Adipose tissue (tissue), 3 donors: ENCODE measurements around the gene RAB33B. TPM values are rescaled to one million over a fixed set of nuclear protein-coding genes. Genes with fewer than 3 reads are reported as not detected.
"Not testable (repeated sequence)": the region's sequence is repeated elsewhere in the genome, so short reads cannot be mapped to it uniquely, and the experiment has no call there.

Source experiments
- H3K27ac ChIP-seq: one replicate; pipeline ENCODE4 v1.5.1; 2013; ENCODE audit warnings: low read depth, low read length
- WGBS, 3 donors: extraction: QIAGEN DNeasy Blood & Tissue Kit; methylation state at CpG; one replicate each; pipeline ENCODE4 v1.1.7; 2013; 5-methylcytosine and 5-hydroxymethylcytosine counted together
- polyA plus RNA-seq, 3 donors: library from polyadenylated mRNA; stranded (reverse); fragments of 200-250 nt; gene quantifications; one replicate each; pipeline ENCODE4 v1.2.3, GENCODE V29; 2013
- donor health status: healthy with polysubstance abuse.
- donor health status: Bipolar disorder and iron deficiency.
- donor health status: healthy.

Gene RAB33B
- 1 to 10 TPM; 3.8 to 4.7 (median 4.5) TPM for polyA plus RNA-seq

GRCh38 chr4:139454111-139455045, at the start of gene RAB33B:
Gene RAB33B, plus strand, starts transcription at chr4:139454121. Its CDS starts 75 bp downstream, at chr4:139454196.
- H3K27ac ChIP-seq, result peak within 1 kb of the TSS; percentile 86

GRCh38 chr4:139410312-139410711, 43.6 kb upstream of the RAB33B start:
- H3K27ac ChIP-seq, result no peak overlapping the region

More at GRCh38 chr4:139454111-139455045, at the start of gene RAB33B:
- 0 to 1% (median 1%) methylated on average over 45 to 46 of the region's 46 CpGs for WGBS, 3 donors

GRCh38 chr4:139414671-139415210, 39.2 kb upstream of the RAB33B start:
- WGBS, 3 donors, result 77 to 98% (median 78%) methylated on average over 8 of the region's 8 CpGs
- not testable (repeated sequence) for H3K27ac ChIP-seq

GRCh38 chr4:139416073-139416673, 37.7 kb upstream of the RAB33B start:
- WGBS, 3 donors, result 75 to 85% (median 78%) methylated on average over 2 of the region's 2 CpGs
- H3K27ac ChIP-seq, result no peak overlapping the region

GRCh38 chr4:139419388-139419914, 34.5 kb upstream of the RAB33B start:
- no peak overlapping the region for H3K27ac ChIP-seq
- 29 to 80% (median 31%) methylated on average over 2 of the region's 2 CpGs for WGBS, 3 donors

- 94 to 100% (median 97%) methylated on average over 1 of the region's 1 CpG for WGBS, 3 donors
- no peak overlapping the region for H3K27ac ChIP-seq
These were observed 33.3 kb upstream of the RAB33B start for GRCh38 chr4:139420652-139421051.

- no peak overlapping the region for H3K27ac ChIP-seq
- 95 to 98% (median 97%) methylated on average over 23 of the region's 23 CpGs for WGBS, 3 donors
These were observed 17.8 kb upstream of the RAB33B start for GRCh38 chr4:139436122-139436521.

GRCh38 chr4:139438141-139438540, 15.8 kb upstream of the RAB33B start:
- 90 to 96% (median 95%) methylated on average over 2 of the region's 2 CpGs for WGBS, 3 donors
- H3K27ac ChIP-seq, result no peak overlapping the region

- WGBS, 3 donors, result 96 to 100% (median 98%) methylated on average over 4 of the region's 4 CpGs
- H3K27ac ChIP-seq, result no peak overlapping the region
These were observed 12.9 kb upstream of the RAB33B start for GRCh38 chr4:139441029-139441428.

GRCh38 chr4:139443661-139444060, 10.3 kb upstream of the RAB33B start:
- 94 to 96% (median 95%) methylated on average over 7 of the region's 7 CpGs for WGBS, 3 donors
- no peak overlapping the region for H3K27ac ChIP-seq

- WGBS, 3 donors, result 62 to 66% (median 65%) methylated on average over 3 of the region's 3 CpGs
These were observed 9.0 kb upstream of the RAB33B start for GRCh38 chr4:139444881-139445280.

GRCh38 chr4:139447078-139447477, 6.8 kb upstream of the RAB33B start:
- H3K27ac ChIP-seq, result not testable (repeated sequence)
- 85 to 95% (median 87%) methylated on average over 4 of the region's 4 CpGs for WGBS, 3 donors

More at GRCh38 chr4:139444881-139445280, 9.0 kb upstream of the RAB33B start:
- not testable (repeated sequence) for H3K27ac ChIP-seq

GRCh38 chr4:139450586-139450985, 3.3 kb upstream of the RAB33B start:
- whole genome bisulfite sequencing, 3 donors, result 89 to 94% (median 92%) methylated on average over 2 of the region's 2 CpGs
- no peak overlapping the region for H3K27ac ChIP-seq

GRCh38 chr4:139451997-139452396, 1.9 kb upstream of the RAB33B start:
- H3K27ac ChIP-seq, result no peak overlapping the region
- WGBS, 3 donors, result 34 to 95% (median 93%) methylated on average over 1 of the region's 1 CpG

- 1 to 2% (median 1%) methylated on average over 15 of the region's 15 CpGs for WGBS, 3 donors
- H3K27ac ChIP-seq, result peak overlapping the region; percentile 86
These were observed 915 bp upstream of the RAB33B start for GRCh38 chr4:139453041-139453370.

- peak overlapping the region; percentile 86 for H3K27ac ChIP-seq
- 0% methylated on average over 72 to 76 of the region's 76 CpGs for WGBS, 3 donors
These were observed 380 bp upstream of the RAB33B start for GRCh38 chr4:139453371-139454110.

- no peak overlapping the region for H3K27ac ChIP-seq
- 16 to 55% (median 53%) methylated on average over 6 of the region's 6 CpGs for WGBS, 3 donors
These were observed 1.2 kb downstream of the RAB33B start for GRCh38 chr4:139455126-139455538.

- WGBS, 3 donors, result 27 to 70% (median 70%) methylated on average over 4 of the region's 4 CpGs
- no peak overlapping the region for H3K27ac ChIP-seq
These were observed 3.4 kb downstream of the RAB33B start for GRCh38 chr4:139457318-139457717.
